HG03060 (cell line): ENCODE measurements around the gene SRSF3.

Experiments
- ATAC-seq: cut with Tn5 transposase; IDR thresholded peaks from one replicate; pipeline ENCODE4 v1.9.1; 2021; ENCODE audit warnings: low read depth, moderate number of reproducible peaks; ENCODE audit not compliant: unreplicated experiment

SRSF3 gene

DNA sequence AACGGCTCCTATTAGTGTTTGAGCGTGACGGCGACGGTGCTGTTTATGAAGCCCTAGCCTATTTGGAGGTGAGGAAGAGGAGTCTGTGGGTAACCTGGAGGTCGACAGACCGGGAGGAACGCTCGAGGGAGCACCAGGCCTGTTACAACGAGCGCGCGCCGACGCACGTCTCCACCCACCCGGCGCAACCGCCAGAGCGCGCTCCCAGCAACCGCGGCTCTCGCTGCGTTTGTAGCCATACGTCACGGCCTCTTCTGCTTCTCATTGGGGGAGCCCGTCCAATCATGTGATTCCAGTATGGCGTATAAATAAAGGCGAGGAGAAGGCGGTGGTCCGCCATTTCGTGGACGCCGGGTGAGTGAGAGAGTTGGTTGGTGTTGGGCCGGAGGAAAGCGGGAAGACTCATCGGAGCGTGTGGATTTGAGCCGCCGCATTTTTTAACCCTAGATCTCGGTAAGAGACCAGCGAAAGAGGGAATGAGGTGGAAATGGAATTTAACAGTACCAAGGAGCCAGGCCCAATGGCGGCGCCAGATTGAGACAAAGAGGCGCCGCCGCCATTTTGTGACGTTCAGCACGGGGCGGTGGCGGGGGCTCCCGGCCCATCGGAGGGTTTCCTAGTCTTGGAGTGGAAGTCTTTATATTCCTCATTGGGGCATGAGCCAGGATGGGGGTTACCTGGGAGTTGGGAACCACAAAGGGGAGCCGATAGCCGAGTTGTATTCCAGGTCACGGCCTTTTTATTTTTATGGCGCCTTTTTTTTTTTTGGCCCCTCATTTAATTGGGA is at the start of gene SRSF3:
TSS of gene SRSF3 (plus strand) at position 334 of the 787 bp plus-strand sequence. CDS start 2,401 bp downstream, outside the sequence.
- ATAC-seq: peak; percentile 74

DNA sequence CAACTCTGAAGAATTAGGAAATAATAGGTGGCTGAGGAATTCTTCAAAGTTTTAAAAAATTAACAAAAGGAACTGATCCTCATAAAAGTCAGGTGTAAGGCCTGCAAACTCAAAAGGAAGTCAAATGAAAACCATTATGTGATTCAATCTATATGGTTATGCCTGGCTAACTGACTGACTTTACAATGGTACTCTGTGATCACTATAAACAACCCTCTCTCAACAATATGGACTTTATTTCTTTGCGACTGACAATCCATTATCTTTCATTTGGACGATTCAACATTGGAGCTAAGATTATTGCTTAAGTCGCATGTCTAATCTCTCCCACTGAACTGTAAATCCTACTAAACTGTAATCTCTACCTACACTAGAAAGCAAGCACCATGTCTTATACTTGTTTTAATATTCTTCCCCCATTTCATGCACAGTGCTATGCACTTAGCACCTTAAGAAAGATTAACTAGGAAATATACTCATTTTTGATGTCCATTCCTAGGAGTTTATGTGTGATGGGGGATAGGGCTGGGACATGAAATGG is 48.3 kb upstream of the SRSF3 start:
- no peak for ATAC-seq

DNA sequence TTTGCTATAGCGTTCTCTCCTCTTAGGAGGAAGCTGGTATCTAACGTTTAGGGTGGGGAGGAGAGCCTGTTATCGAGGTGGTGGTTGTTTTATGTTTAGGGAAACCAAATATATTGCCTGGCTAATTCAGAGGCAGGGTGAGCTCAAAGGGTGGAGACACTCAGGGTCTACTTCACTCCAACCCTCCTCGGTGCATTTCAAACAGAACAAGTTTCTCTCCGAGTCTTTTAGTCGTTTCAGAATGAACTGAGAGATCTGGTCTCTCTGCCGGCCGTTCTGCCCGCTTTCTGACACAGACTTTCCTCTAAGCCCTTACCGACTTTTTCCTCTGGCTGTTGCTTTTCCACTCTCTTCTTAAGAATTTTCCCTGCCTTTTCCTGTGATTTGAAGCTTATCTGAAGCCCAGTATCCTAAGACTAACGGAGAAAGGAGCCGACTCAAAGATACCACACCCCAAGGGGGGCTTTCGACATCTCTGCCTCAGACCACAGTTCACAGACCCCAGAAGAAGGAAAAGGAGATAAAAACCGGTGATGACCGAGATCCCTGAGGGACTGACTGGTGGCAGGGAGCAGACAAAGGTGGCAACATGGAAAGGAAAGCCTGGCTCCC is 47.7 kb upstream of the SRSF3 start:
- no peak for ATAC-seq

DNA sequence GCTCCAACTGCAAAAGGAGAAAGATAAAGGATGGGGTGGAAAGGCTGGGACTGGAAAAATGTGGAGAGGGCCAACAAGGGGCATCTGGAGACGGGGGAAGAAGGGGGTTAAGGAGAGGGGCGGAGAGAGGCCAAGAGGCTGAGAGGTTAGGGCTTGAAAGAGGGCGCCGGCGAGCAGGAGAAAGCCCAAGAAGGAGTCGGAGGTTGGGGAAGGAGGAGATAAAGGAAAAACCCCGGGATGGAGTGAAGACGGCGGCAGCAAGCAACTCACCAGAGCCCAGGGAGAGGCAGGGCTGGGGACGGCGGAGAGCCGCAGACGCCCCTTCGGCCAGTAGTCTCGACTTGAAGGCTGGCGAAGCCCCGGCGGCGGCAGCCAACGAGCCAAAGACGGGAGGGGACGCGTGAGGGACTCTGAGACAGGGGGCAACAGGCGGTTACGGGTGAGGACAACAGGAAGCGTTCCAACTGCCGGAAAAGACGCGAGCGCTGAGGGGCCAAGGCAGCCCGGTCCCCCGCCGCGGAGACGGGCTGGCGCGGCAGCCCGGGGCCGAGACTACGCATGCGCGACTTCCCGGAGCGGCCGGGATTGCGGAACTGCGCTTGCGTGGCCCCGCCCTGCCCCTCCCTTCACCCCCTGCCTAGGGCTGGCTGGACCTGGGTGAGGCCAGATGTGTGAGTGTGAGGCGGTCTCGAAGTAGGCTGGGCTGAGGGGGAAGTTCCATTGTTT is 47.1 kb upstream of the SRSF3 start, which contains the start of gene STK38:
TSS of gene STK38 (minus strand) at position 560 of the 726 bp plus-strand sequence. CDS start 7,277 bp downstream, outside the sequence.
- ATAC-seq: peak; percentile 50

DNA sequence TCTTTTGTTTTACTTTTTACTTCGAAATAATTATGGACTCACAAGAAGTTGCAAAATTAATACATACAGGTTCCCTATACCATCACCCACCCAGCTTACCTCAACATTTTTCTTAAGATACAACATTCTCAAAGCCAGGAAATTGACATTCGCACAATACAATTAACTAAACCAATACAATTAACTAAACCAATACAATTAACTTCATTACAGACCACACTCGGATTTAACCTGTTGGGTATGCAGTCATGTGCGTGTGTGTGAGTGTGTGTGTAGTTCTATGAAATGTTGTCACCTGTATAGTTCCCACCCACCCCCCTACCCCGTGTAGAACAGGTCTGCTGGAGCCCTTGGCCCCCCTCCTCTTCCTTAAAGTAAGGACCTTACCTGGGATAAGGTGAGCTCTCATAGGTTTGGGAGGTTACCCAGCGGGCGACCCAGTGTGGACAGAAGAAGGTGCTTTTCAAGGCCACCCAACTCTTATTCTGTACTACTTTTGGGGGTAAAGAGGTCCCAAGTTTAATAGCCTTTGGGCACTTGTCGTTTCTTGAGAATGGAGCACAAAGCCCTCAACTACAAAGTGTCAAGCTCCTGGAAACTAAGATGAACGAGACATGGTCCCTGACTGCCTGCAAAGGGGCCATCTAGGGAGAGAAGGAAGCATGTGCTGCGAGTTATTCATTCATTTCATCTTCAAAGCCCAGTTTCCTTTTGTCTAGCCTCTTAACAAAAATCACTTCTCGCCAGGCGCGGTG is 46.3 kb upstream of the SRSF3 start:
- ATAC-seq: no peak

DNA sequence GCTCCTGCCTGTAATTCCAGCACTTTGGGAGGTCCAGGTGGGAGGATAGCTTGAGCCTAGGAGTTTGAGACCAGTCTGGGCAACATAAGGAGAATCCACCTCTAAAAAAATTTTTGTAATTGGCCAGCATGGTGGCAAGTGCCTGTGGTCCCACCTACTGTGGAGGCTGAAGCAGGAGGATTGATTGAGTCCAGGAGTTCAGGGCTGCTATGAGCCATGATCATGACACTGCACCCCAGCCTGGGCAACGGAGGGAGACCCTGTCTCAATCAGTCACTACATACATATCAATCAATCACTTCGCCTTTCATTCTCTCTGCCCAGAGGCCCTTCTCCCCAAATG is 45.8 kb upstream of the SRSF3 start:
- no peak for ATAC-seq

DNA sequence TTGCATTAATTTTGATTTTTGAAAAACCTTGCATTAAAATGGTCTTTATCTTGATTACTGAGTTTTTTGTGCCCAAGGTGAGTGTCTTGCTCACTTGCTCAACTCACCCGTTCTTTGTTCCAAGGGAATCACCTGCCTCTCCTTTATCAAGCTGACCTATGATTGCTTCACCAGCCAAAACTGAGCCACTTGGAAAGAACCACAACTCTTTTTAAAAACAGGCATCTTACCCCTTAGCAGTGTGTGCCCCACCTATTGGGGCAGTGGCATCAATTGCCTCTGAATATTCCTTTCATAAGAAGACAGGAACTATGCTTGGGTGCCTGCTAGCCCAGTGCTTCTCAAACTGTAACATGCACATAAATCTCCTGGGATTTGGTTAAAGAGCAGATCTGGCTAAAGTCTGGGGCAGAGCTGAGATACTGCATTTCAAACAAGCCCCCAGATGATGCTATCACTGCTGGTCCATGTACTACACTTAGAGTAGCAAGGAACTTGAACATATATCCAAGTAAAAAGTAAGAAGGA is 43.6 kb upstream of the SRSF3 start:
- ATAC-seq: no peak

DNA sequence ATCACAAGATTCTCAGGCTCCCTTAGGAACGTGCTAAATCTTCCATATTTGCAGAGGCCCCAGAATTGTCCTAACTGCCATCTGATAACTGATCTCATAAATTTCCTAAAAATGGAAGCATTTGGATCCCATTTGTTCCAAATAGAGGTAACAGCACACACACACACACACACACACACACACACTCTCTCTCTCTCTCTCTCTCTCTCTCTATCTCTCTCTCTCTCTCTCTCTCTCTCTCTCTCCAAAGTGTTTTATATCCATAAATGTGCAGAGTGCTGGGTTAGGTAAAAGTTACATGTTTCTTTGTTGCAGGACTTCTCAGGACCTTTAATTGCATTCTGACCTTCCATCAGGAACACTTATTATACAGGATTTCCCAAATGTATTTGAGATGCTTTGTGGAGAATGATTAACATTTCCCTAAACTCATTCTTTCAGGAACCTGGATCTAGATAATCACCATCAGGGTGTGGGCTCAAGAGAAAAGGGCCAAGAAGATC is 38.4 kb upstream of the SRSF3 start:
- no peak for ATAC-seq

DNA sequence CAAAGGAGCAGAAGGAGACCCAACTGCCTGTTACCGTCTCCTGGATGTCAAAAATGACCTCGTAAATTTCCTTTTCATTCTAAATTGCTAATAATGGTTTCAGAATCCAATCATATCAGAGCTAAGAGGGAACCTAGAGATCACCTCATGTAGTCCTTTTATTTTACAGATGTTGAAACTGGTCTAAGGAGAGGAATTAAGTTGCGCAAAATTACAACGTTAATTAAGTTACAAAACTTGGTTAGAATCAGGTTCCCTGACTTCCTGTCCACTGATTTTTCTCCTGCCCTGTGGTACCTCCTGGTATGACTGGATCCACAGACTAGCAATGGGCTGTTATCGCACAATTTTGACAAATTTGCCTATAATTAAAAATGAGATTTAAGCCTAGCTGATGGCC is 37.9 kb upstream of the SRSF3 start:
- no peak for ATAC-seq

DNA sequence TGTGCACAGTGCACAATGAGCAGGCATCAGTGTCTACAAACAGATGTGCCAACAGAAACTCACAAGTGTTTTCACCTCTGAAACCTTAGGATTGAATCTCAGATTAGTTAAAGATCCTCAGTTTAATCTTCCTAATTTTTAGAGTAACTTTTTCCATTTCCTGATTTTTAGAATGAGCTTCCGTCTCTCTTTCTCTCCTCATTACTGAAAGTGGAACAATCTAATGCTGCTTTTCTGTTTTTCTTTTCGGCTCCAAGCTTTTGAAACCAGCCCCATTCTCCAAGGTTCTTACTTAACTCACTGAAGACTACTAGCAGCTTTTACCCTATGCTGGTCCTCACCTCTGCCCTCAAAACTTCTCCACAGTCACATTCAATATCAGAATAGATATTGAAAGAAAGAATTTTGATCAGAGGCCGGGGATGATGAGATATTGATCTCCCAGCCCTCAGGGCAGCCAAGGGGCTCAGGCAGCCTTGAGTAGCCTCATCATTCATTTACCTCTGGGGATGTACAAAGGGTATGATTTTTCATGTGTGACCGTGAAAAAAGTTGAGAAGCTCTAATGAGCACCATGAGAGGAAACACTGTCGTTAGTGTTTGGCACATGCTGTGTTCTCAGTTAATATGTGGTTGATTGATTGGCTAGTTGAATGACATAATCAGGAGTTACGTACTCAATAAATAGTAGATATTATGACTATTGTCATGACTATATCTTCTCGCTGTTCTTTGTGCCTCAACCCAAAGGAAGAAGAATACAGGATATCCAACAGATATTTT is 35.0 kb upstream of the SRSF3 start:
- no peak for ATAC-seq

DNA sequence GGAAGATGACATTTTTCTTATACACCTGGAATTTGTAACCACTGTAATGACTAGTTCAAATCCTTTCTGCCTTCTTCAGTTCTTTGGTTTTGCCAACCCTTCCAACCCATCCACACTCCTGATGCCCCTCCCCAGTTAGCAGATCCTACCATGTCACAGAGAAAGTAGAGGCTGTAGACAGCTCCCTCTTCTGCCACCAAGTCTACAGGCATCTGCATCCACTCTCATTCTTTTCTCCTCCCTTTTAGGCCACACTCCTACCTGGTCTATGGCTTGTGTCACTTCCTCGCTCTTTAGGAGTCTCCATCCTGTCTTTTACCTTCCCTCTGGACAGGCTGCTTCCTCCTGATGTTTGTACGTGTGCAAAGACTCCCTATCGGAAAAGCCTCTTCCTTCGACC is 33.3 kb upstream of the SRSF3 start:
- no peak for ATAC-seq

DNA sequence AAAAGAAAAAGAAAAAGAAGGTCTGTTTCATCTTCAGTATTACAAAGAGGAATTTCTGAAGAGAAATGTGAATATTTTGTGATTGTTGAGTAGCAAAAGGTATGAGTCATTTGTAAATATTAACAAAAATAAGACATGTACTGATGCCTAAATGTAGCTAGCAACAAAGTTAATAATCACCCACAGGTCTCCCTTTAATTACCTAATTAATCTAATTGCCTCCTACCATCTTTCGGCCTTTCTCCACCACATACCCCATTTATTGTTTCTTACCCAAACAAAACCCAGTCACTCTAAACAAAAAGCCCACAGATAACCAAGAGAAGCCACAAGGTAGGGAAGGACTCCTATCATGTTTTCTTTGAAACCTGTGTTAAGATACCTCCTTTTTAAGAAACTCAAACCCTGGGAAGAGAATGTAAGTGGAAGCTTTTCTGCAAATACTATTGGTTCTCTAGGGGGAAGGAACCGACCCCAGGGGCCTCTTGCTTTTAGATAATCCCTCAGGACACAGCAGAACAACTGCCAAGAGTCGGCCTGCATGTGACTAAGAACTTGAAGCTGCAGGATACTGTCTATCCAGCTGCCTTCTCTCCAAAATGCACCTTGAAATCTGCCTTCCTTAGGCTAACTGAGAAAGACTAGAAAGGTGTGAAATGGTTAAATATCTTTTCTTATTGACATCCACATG is 30.8 kb upstream of the SRSF3 start:
- ATAC-seq: no peak

DNA sequence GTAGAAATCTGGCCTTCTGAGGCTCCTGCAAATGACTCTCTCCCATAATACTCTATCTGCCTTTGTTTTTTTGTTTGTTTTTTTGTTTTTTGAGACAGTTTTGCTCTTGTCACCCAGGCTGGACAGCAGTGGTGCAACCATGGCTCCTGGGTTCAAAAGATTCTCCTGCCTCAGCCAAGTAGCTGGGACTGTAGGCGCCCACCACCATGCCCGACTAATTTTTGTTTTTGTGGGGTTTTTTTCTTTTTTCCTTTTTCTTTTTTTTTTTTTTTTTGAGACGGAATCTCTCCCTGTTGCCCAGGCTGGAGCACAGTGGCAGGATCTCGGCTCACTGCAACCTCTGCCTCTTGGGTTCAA is 30.3 kb upstream of the SRSF3 start:
- ATAC-seq: no peak

DNA sequence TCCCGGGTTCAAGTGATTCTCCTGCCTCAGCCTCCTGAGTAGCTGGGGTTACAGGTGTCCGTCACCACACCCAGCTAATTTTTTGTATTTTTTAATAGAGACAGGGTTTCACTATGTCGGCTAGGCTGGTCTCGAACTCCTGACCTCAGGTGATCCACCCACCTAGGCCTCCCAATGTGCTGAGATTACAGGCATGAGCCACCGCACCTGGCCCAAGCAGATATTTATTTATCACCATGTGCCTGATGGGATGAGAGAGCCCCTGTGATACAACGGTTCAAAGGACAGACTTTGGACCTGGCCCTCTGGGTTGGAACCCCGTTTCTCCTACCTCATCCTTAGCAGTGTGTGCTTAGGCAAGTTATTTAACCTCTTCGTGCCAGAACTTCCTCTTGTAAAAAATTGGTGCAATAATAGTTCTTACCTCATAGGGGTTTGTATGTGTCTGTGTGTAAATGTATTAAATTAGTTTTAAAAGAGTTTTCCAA is 27.7 kb upstream of the SRSF3 start:
- no peak for ATAC-seq

DNA sequence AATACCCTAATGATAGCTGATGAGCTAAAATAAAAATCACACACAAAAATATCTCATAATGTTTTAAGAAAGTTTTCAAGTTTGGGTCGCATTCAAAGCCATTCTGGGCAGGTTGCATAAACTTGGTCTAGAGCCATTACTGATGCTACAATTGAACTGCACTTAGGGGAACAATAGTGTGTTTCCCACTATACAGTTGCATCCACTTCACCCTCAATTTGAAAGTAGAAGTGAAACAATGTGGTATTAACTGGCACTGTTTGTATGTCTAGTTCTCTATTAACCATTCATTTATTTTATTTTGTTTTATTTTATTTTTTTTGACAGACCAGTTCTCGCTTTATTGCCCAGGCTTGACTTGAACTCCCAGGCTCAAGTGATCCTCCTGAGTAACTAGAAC is 23.9 kb upstream of the SRSF3 start:
- ATAC-seq: no peak

DNA sequence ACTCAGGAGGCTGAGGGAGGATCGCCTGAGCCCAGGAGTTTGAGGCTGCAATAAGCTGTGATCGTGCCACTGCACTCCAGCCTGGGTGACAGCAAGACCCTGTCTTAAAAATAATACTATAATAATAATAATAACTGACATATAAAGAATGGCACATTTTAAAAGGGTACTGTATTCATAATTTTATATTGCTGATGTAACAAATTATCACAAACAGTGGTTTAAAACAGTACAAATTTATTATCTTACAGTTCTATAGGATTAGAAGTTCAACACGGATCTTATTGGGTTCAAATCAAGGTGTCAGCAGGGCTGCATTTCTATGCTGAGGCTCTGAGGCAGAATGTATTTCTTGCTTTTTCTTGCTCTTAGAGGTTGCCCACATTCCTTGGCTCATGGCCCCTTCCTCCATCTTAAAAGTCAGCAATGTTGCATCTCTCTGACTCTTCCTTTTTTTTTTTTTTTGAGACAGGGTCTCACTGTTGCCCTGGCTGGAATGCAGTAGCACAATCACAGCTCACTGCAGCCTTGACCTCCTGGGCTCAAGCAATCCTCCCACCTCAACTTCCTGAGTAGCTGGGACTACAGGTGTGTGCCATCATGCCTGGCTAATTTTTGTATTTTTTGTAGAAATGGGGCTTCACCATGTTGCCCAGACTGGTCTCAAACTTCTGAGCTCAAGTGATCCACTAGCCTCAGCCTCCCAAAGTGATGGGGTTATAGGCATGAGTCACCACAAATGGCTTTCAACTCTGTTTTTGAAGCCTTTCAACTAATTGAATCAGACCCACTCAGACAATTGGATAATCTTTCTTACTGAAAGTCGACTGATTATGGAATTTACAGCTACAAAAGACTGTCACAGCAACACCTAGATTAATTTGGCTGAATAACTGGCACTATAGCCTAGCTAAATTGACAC is 22.8 kb upstream of the SRSF3 start:
- no peak for ATAC-seq
